ELR (cell line): Measurements from ENCODE around the gene ATG2B.
A peak's percentile ranks its signal among the peaks of the same experiment; 100 is the strongest.
"Not testable (repeated sequence)": the region's sequence is repeated elsewhere in the genome, so short reads cannot be mapped to it uniquely, and the experiment has no call there.

Experiments
- DNase-seq: peaks from one replicate; pipeline ENCODE4 v3.0.0-alpha.2; 2015; ENCODE audit warnings: low read depth

The ATG2B gene

DNA sequence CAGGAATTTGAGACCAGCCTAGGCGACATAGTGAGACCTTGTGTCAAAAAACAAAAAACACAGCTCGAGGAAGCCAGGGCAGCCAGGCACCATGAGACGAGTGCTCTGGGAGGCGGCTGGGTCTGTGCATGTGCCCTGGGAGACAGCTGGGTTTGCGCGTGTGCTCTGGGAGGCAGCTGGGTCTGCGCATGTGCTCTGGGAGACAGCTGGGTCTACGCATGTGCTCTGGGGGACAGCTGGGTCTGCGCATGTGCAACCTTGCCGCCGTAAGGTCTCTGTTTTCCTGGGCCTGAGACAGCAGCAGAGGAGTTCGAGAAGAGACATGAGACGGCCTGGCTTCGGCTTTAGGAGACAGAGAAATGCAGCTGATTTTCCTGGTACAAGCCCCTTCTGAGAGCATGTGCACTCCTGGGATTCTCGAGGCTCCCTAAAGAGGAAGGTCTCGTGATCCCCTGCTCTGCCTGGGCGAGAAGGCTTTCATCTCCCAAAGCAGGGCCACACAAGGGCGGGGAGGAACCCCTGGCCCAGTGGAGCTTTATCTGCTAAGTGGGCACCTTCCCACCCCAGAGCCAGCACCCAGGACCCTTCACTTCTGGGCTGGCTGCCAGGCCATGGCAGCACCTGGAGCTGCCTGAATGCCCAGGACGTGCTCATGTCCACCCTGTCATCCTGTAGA is 110.7 kb downstream of the ATG2B start:
- no peak for DNase-seq

DNA sequence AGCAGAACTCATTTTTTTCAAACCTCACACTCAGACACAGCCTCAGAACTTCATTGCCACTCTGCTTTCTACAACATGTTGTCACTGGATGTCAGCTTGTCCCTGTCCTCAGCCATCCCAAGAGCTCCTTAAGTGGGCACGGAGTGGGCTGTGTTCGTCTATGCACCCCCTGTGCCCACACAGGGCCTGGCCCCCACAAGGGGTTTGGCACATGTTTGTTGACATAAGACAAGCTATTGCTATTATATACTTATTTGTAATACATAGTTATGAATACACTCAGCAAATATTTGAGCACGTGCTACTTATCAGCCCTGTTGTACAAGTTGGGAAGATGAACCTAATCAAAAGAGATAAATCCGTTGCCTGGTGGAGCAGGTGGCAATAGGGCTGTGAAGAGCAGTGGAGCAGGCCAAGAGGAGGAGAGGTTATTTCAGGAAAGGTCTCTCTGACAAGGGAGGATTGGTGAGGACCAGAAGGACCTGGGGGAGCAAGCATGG is 111.4 kb downstream of the ATG2B start:
- peak; percentile 39 for DNase-seq

DNA sequence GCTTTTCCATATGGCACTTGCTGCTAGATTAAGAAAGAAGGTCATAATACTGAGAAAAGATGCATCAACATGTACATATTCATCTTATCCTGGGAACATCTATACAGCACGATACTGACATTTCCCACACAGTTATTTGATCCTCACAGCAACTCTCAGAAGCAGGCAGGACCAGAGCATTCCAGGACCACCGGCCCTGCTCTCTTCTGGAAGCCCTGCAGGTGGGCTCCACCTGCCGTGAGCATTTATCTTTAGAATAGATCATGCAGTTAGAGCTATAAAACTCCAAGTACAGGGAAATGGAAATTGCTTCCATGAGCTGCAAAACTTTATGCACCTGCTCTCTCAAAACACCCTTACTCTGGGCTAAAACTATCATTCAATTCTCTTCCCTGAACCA is 112.7 kb downstream of the ATG2B start:
- no peak for DNase-seq

DNA sequence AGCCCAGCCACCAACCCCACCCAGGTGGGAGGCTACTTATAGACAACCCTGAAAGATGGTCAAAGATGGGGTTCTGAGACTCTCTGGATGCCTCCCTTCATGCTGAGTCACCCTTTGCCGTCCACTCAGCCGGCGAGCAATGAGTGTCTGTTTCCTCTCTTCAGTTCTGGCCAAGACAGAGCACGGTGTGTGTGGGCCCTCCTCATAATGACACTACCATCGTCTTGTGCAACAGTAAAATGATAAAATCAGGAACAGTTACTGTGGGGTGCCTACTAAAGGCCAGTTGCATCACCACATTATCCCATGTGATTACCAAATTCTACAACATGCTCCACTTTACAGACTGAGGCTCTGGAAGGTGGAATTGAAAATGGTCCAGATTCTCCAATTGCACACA is 114.1 kb downstream of the ATG2B start:
- peak; percentile 92 for DNase-seq

DNA sequence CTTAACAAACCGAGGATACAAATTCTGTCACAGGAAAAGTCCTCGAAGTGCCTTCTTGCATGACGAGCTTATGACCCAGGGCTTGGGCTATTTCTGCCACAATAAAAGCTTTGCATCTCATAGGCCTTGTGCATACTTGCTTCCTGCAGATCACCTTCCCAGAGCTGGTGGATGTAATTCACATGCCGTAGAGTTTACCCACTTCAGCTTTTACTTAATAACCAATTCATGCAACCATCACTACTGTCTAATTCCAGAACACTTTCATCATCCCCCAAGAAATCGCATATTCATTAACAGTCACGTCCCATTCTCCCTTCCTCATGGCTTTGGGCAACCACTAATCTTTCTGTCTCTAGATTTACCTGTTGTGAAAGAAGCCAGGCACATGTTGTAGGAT is 116.1 kb downstream of the ATG2B start:
- DNase-seq = no peak

DNA sequence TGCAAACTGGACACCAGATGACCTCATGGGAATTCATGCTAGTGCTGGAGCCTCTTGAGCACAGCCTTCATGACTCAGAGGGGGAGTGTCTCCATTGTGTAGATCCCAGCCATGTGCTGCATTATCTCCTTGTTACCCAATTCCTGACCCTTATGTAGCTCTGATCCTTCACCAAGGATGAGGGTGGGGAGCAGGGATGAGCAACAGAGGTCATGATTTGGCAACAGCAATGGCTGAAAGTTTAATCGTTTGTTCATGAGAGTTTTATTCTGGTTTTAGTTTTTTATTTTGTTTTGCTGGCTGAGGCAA is 116.6 kb downstream of the ATG2B start:
- DNase-seq = peak; percentile 98

DNA sequence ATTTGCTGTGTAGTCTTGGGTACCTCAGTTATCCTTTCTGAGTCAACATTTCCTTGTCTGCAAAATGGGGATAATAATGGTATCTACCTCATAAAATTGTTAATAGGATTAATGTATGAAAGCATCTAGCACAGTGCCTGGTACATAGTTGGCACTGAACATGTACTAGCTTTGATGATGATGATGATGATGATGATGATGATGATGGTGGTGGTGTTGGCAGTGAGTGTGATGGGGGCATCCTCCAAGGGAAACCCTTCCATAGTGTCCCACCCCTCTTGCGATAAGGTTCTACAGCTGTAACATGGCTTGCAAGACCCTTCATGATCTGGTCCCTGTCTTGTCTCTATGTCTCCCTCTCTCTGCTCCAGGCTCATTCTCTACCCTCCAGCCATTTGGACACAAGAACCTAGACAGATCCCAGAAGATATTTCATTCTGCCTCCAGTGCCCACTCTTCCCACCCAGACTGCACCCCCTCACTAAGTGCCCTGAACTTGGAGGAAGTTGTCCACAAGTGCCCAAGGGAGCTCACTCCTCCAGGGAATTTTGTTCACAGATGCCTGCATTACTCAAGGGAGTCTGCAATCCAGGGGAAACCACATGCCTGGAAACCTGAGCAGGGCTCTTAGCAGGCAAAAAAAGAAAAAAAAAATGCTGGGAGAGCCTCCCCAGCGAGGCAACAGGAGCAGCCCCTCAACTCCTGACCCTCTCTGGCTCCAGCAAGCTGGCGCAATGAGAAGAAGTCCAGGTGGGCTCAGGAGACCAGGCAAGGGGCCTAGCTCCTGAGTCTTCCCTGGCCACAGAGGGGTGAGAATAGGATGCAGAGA is 117.2 kb downstream of the ATG2B start:
- peak; percentile 78 for DNase-seq

DNA sequence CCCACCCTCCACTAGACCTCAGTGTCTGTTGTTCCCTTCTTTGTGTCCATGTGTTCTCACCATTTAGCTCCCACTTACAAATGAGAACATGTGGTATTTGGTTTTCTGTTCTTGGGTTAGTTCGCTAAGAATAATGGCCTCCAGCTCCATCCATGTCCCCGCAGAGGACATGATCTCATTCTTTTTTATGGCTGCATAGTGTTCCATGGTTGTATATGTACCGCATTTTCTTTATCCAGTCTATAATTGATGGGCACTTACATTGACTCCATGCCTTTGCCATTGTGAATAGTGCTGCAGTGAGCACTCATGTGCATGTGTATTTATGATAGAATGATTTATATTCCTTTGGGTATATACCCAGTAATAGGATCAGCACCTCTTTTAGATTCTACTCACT is 118.1 kb downstream of the ATG2B start:
- DNase-seq = not testable (repeated sequence)

DNA sequence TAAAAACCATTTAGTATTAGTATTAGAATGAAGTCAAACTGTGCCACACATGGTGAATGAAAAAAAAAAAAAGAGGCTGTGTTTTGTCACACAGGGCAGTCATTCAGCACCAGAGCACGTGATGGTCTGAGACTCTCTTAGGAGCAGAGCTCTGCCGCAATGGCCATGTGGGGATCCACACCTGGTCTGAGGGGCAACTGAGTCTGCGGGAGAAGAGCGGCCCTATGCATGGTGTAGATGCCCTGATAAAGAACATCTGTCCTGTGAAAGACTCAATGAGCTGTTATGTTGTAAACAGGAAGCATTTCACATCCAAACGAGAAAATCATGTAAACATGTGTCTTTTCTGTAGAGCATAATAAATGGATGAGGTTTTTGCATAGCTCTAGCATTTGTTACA is 119.4 kb downstream of the ATG2B start:
- DNase-seq = no peak

DNA sequence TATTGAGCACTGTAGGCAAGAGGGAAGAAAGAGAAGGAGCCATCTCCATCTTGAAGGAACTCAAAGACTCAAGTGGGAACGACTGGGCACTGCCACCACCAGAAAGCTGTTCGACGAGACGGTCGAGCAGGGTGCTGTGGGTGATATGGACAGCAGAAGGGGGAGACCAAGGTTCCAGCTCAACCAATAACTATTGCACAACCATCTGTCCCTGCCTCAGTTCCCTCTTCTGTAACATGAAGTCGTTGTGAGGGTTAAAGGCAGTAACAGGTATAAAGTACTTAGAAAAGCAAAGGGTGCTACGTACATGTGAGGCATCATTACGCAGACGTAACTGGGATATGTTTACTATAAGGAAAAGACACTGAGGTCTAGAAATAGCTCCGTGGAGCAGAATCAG is 121.0 kb downstream of the ATG2B start:
- DNase-seq = no peak

DNA sequence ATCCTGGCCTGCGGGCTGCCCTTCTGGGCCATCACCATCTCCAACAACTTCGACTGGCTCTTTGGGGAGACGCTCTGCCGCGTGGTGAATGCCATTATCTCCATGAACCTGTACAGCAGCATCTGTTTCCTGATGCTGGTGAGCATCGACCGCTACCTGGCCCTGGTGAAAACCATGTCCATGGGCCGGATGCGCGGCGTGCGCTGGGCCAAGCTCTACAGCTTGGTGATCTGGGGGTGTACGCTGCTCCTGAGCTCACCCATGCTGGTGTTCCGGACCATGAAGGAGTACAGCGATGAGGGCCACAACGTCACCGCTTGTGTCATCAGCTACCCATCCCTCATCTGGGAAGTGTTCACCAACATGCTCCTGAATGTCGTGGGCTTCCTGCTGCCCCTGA is 122.5 kb downstream of the ATG2B start:
- no peak for DNase-seq

DNA sequence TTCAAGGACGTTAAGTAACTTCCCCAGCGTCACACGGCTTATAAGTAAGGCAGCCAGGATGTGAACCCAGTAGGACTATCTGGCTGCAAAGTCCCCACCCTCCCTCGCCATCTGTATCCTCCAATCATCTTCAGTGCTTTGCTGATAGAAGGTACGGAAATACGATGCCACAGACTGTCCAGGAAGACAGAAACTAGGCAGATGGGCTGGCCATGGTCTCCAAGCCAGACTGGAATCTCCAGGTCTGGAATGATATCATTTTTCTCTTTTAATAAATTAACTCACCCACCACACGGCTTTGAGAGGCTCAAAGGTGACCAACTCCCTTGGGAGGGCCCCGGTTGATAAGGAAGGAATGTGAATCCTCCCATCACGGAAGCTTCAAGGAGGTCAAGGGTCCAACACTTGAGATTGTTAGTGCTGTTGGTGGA is 123.4 kb downstream of the ATG2B start:
- DNase-seq = no peak

DNA sequence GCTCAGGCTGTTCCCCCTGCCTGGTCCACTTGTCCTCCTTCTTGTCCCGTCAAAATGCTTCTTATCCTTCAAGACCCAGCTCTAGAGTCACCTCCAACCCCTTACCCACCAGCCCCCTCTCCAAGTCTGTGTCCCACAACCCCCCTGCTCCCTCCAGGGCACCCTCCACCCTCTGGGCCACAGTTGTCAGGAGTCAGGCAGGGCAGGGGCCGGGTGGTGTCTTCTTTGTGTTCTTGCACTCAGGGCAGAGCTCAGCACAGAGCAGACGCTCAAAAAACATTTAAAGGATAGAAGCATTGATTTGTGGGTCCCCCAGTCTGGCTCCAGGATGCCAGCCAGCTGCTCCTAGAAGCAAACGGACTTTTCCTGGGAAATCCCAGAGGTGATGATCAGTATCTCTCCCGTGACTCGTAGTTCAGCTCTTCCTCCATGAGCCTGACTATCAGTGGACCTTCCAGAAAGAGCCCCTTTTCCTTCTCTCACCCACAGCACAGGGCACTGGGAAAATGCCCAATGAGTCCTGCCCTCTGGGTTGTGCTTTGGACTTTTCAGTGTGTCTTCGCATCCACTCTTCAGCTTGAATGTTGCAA is 124.4 kb downstream of the ATG2B start:
- peak; percentile 43 for DNase-seq

DNA sequence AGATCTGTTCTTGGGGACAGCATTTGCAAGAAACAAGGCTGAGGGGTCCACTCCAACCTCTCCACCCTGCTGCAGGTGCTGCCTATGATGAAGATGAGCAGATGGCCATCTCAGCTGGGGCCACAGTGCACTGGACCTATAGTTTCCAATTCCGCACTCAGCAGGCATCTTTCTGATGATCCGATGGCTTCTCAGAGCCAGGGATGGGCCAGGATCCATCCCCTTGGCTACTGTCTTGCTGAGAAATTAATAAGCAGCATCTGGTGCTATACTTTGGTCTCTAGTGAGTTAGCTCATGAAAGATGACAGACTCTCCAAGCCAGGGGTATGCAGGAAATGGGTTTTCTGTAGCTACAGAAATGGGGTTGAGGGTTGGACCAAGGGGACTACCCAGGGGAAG is 125.5 kb downstream of the ATG2B start:
- no peak for DNase-seq

DNA sequence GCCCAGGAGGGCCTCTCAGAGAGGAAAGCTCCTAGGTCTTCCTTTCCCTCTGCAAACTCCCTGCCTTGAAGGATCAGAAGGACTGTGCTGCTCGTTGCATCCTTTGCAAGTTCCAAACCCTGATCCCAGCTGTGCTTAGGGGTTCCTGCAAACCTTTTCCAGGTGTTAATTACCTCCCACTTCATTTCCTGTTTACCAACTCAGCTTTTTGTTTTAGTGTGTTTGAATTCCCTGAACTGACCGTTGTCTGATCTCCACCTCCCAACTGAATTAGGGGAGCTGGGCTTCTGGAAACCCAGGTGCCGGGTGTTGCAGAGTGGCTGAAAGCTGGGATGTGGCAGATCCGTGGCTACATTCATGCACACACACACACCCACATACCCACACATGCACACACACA is 127.7 kb downstream of the ATG2B start:
- no peak for DNase-seq

DNA sequence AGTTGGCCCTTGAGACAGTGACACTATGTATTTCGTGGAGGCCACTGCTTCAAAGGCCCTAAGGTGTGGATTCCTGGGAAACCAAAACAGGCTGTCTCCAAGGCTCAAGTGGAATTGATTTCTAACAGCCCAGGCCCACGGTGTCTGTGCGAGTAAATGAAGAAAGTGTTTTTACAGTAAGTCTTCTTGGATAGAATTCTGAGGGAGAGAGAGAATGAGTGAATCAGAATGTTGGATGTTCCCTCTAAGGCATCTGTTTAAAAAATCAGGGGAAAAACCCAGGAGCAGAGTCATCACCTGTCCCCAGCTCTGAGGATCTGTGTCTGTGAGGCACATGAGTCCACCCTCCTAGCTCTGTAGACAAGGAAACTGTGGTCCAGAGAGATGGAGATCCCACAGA is 129.5 kb downstream of the ATG2B start:
- DNase-seq = no peak

DNA sequence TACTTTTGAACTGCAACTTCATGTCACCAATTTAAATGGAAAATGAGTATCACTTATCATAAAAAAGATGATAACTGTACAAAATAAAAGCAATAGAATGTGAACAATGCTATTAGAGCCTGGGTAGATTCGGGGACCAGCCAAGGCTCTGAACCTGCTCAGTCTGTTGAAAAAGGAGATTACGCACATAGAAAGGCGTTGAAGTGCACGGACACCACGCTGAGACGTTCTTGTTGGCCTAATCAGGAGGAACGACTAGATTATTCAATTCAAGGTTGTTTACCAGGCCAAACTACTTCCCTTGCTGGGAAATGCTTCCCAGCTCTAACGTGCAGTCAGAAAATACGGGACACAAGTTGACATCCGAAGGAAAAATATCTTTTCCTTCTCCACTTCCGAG is 130.6 kb downstream of the ATG2B start:
- no peak for DNase-seq

DNA sequence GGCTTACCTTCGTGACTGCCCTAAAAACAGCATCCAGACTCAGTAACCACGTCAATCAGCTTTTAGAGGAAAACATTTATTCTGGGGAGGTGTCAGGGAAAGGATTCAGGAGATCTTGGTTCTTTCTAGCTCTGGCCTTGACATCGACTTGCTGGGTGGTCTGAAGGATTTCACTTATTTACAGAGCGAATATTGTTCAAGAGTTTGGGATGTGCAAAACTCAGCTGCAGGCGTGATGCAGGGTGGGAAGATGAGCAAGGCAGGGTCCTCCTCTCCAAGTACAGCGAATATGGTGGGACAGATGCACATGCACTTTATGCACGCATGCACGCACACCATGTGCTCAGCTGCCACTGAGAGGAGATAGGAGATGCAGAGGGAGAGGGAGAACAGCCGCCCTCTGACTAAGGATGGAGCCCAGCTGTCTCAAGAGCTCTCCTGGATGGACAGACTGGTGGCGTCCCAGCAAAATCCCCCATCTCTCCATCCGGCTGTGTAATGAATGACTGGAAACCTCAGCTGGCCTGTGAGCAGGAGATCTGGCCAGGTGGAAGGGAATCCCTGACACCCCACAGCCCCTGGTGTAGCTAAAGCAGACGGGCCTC is 131.5 kb downstream of the ATG2B start:
- DNase-seq = no peak

DNA sequence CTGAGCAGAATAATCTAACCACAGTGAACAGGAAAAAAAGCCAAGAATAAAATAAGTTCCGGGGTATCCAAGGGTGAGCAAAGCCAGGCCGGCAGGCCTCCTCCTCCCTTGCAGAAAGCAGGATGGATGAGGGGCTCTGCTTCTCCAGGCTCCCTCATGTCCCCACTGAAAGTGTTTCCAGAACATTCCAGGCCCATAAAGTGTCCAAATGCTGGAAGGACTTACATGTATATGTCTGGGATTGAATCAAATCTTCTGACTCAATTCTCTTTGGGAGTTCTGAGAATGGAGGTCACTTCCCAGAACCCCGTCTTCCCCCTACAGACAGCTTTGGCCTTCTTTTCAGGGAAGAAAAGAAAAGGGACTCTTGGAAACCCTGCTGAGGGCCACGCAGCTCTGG is 132.1 kb downstream of the ATG2B start:
- no peak for DNase-seq

DNA sequence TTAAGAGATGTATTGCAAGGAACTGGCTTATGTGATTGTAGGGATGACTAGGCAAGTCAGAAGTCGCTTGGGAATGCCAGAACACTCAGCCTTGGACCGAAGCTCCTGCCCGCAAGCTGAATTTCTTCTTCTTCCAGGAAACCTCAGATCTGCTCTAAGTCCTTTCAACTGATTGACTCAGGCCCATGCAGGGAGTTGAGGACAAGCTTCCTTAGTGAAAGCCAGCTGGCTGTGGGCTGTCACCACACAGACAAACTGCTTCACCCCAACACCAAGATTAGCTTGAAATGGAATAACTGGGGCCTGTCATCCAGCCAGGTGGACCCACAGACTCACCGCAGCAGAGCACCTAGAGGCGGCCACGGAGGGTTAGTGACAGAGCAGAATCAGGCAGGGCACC is 133.8 kb downstream of the ATG2B start:
- DNase-seq = no peak
